Esophagus mucosa (tissue), 1 donor: ENCODE measurements around the gene SRPRA. TPM values are rescaled to one million over a fixed set of nuclear protein-coding genes. Genes with fewer than 3 reads are reported as not detected.
"Not testable (repeated sequence)": the region's sequence is repeated elsewhere in the genome, so short reads cannot be mapped to it uniquely, and the experiment has no call there.

ENCODE experiments used
- ATAC-seq: fragments of 200-7000 bp; cut with Tn5 transposase; one replicate; pipeline ENCODE4 v1.9.1; 2020
- total RNA-seq: library from RNA; stranded (reverse); gene quantifications from one replicate; pipeline ENCODE4 v1.2.4, GENCODE V29; 2023
- donor health status: DM: yes; HTN: yes; CAD: no.

The SRPRA gene
- 49.0 TPM for total RNA-seq

GRCh38 chr11:126268708-126269579 lies at the start of gene SRPRA, which contains the start of gene FOXRED1:
Gene SRPRA (minus strand): TSS chr11:126268895. CDS start chr11:126268804, 91 bp downstream.
Gene FOXRED1 (plus strand): TSS chr11:126269154. CDS start chr11:126269207, 53 bp downstream.
- peak; percentile 100 for ATAC-seq

DNA sequence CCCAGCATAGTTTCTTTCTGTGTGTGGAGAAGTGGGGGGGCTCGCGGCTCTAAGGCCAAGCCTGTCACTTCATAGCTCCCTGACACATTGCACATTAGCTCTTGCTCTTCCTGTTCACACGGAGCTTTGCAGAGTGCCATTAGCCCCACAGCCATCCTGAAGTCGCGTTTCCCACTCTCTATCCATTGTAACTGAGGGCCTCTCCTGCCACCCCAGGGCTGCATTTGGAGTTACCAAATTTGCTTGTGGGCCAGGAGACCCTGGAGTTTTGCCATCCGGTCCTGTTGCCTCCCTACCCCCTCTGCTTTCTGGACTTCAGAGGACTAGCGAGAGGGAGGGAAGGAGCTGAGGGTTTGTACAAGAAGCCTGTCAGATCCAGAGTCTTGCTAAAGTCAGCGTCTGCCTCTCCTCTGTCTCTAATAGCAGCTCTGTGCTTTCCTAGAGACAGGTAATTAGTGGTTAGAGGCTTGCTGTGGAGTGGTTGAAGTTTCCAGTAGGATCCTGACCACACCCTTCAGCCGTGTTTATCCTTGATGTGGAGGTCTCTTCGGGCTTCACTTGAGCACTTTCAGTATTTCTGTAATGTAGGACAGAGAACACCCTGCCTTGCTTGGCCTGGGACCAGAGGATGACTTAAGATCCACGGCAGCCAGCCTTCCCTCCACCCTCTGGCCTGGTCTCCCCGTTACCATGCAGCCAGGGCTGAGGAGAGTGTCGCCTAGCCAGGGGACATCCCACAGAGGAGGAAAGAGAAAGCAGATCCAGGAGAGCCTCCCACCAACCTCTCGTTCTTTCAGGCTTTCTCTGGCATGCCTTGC lies 49.3 kb upstream of the SRPRA start:
- ATAC-seq: peak; percentile 48

DNA sequence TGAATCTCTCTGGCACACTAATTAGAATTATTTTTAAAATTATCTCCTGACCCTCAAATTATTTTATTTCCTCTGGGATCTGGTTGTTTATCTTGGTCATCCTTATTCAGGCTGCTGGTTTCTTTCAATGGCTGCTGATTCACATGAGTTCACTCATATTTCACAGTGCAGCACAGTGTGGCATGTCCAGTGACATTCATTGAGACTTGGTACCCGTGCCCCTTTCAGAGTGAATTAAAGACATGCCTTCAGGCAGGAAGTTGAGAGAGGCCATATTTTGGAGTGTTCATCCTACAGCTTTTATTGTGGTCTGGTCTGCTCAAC lies 48.7 kb upstream of the SRPRA start:
- ATAC-seq: no peak

DNA sequence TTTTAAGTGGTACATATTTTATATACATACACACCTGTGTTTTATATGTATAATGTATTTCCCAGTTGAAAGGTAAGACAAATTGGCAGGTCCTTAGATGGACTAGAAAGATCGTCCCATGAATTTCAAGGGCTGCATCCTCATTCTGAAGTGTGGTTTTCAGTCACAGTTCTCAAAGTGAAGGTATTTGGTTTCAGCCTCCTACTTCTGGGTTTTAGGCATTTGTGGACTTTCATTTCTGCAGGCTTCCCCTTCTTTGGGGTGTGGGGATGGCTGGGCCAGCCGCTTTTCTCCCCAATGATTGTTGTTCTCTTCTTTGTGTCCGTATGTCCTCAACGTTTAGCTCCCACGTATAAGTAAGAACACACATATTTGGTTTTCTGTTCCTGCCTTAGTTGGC lies 45.1 kb upstream of the SRPRA start:
- no peak for ATAC-seq

GRCh38 chr11:126312961-126313360 lies 44.3 kb upstream of the SRPRA start:
- ATAC-seq: no peak

- peak; percentile 14 for ATAC-seq
Observed at GRCh38 chr11:126311401-126312291, 43.0 kb upstream of the SRPRA start.

- ATAC-seq: no peak
Observed at GRCh38 chr11:126310992-126311310, 42.3 kb upstream of the SRPRA start.

DNA sequence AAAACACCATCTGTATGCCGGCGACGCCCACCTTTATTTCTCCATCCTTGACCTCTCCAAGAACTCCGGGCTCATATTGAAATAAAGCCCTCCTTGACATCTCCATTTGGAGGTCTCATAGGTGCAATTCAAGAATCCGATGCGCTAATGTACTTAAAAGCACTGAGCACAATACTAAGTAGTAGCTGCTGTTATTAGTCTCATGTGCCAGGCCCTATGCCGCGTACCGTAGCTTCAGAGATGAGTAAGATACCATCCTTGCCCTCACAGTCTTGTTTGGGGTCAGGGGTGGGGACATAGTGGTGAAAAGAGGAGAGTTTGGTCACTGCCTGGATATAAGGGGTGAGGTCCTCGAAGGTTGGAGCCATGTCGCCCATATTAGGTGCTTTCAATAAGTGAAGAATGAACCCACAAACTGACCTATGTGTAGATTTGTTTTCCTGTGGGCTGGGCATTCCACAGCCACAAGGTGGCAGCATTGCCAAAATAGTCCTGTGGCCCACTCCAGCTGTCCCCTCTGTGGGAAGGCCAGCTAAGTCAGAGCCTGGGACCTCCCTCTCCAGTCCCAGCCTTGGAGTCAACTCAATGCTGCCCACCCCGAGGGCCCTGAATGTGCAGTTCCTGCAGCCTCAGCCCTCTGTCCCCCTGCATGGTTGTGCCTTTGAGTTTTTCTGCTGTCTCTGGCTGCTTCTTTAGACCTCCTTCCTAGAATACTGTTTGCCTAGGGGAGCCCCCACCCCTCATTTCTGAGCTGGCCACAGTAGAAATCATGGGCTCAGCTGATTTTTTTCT lies 41.7 kb upstream of the SRPRA start:
- ATAC-seq: peak; percentile 80

GRCh38 chr11:126308771-126309170 lies 40.1 kb upstream of the SRPRA start:
- ATAC-seq: not testable (repeated sequence)

DNA sequence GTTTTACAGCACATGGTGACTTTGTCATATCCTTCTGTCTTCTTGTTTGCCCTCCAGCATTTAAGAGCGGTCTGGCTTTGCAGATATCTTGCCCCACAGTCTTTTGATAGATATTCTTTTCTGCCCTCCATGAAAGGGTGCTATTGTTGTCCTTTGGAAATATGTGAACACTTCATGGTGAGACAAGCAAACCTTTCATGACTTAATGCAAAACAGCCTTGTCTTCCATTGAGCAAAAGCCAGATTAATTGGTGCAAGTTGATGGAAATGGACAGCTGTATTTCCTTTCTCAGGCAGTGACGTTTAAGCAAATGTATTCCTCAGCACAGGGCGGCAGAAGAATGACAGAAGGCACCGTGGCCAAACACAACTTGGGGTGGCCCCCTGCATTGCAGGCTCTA lies 39.6 kb upstream of the SRPRA start:
- no peak for ATAC-seq

- ATAC-seq: no peak
Observed at GRCh38 chr11:126307706-126308105, 39.0 kb upstream of the SRPRA start.

DNA sequence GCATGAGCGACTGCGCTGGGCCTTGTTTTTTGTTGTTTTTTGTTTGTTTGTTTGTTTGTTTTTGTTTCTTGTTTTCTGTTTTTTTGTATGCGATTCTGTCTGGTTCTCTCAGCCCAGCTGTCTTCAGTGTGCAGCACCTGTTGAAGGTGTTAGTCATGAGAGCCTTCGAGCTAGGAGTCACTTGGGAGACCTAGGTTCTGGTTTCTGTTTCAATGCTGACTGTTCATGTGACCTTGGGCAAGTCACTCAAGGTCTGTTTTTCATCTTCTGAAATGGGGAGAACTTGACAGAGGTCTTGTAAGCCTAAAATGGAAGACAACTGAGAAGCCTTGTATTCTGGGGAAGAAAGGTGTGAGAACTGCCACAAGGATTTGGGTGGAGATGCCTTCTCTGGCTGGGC lies 37.0 kb upstream of the SRPRA start:
- ATAC-seq: no peak

- ATAC-seq: peak; percentile 12
Observed at GRCh38 chr11:126304457-126305075, 35.9 kb upstream of the SRPRA start.

- peak; percentile 99 for ATAC-seq
Observed at GRCh38 chr11:126303623-126304456, 35.1 kb upstream of the SRPRA start, which contains the start of gene DCPS. Gene DCPS (plus strand): TSS chr11:126304060. CDS start chr11:126304081, 21 bp downstream.

GRCh38 chr11:126297004-126297403 lies 28.3 kb upstream of the SRPRA start:
- no peak for ATAC-seq

DNA sequence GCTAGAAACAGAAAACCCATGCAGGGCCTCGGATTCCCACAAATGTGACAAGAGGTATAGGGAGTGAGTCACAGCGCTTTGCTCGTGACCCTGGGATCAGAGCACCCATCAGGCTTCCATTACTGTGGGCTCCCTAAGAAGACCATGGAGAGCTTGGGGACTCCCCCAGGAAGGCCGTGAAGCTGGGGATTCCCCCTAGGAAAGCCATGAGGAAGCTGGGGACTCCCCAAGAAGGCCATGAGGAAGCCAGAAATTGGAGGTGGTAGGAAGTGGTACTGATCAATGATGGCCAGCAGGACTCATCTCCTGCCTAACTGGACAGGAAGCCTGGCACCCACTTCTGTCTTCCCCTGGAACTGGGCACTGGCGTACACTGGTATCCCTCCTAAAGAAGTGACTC lies 25.0 kb upstream of the SRPRA start:
- ATAC-seq: no peak

DNA sequence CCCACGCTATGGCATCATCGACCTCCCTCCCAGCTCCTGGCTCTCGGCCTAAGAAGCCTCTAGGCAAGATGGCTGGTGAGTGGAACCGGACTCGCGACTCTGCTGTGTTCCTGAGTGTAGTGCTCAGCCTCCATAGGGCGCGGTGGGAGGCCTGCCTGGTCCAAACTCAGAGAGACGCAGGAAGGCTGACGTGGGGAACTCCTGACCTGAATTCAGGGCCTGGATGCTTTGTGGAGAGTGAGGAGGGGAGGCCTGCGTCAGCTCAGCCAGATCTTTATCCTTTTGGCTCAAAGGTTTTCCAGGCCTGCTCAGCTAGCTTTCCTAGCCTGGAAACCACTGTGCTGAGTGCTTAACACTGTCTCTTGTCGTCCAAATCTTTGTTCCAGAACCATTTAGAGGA lies 22.2 kb upstream of the SRPRA start:
- no peak for ATAC-seq

DNA sequence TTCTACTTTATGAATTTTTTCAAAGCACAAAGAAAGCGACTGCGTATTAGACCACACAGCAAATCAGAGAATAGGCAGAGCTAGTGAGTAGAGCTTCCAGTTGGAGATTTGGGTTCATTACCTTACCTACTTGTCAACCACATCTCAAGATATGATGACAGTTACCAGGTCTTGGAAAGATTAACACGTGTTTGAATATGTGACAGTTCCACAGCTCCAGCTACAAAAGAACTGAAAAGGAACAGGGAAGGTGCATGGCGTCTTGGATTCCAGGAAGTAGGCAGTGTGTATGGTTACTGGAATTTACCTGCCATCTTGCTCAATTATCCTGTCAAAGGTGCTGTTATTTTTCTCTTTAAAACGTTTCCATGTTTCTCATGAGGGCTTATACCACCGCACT lies 19.5 kb upstream of the SRPRA start:
- no peak for ATAC-seq

DNA sequence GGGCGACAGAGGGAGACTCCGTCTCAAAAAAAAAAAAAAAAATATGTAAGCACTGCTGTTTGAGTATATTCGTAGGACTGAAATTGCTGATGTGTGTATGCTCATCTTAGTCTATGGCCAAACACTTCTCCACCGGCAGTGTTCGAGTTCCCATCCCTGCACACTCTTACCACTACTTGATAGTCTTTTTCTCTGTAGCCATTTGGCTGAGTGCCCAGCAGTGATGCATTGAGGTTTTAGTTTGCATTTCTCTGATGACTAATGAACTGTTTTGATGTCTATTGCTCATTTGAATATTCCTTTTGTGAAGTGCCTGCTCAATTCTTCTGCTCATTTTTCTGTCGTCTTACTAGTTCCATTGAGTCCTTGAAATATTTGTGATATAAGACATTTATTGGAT lies 16.1 kb upstream of the SRPRA start:
- ATAC-seq: peak; percentile 62
